HepG2 (cell line): ENCODE results near the gene HECTD1. TPM values are rescaled to one million over a fixed set of nuclear protein-coding genes. Genes with fewer than 3 reads are reported as not detected.

Experiments
- ARNT2 ChIP-seq: sonication (generic); formaldehyde crosslinking; IDR thresholded peaks from 2 replicates; pipeline ENCODE4 v1.8.0; 2022; ENCODE audit warnings: mild to moderate bottlenecking, low read depth, missing genetic modification reagents, moderate library complexity
- CBFB ChIP-seq: sonication (generic); formaldehyde crosslinking; IDR thresholded peaks from 2 replicates; pipeline ENCODE4 v1.4.0; 2020; ENCODE audit warnings: missing genetic modification reagents
- DMAP1 ChIP-seq: IDR thresholded peaks from 2 replicates; pipeline ENCODE4 v1.6.1; 2016
- ELF1 ChIP-seq: sonication (generic); formaldehyde crosslinking; IDR thresholded peaks from 2 replicates; pipeline ENCODE4 v1.4.0; 2020; ENCODE audit warnings: missing genetic modification reagents
- HNRNPH1 ChIP-seq: fragments of 200-400 bp; formaldehyde crosslinking; optimal IDR thresholded peaks from 2 replicates; pipeline ENCODE3; 2017; ENCODE audit warnings: mild to moderate bottlenecking, low read depth, low read length
- HOXA7 ChIP-seq: sonication (generic); formaldehyde crosslinking; IDR thresholded peaks from 2 replicates; pipeline ENCODE4 v1.8.1; 2022; ENCODE audit warnings: mild to moderate bottlenecking, missing genetic modification reagents, moderate library complexity
- JUND ChIP-seq: sonication (generic); formaldehyde crosslinking; IDR thresholded peaks from 2 replicates; pipeline ENCODE4 v1.8.0; 2022; ENCODE audit warnings: mild to moderate bottlenecking, missing genetic modification reagents
- KDM4B ChIP-seq: sonication (generic); formaldehyde crosslinking; IDR thresholded peaks from 2 replicates; pipeline ENCODE4 v1.4.0; 2020; ENCODE audit warnings: missing genetic modification reagents
- KDM5B ChIP-seq: sonication (generic); formaldehyde crosslinking; IDR thresholded peaks from 2 replicates; pipeline ENCODE4 v1.4.0; 2020; ENCODE audit warnings: missing genetic modification reagents, mild to moderate bottlenecking, borderline replicate concordance
- MBNL3 ChIP-seq: fragments of 250-450 bp; sonication (Bioruptor Pico); conservative IDR thresholded peaks from 2 replicates; pipeline ENCODE4 v1.8.0; 2022; ENCODE audit warnings: mild to moderate bottlenecking, inconsistent platforms
- MXI1 ChIP-seq: IDR thresholded peaks from 3 replicates; pipeline ENCODE4 v1.6.1; 2012; ENCODE audit warnings: low read depth, low read length, inconsistent platforms, borderline replicate concordance
- POLR2AphosphoS2 ChIP-seq: IDR thresholded peaks from 2 replicates; pipeline ENCODE4 v1.6.1; 2011; ENCODE audit warnings: low read depth, low read length, improper control_type of control experiment
- REXO4 ChIP-seq: sonication (generic); formaldehyde crosslinking; IDR thresholded peaks from 2 replicates; pipeline ENCODE4 v1.8.0; 2022; ENCODE audit warnings: missing genetic modification reagents, mild to moderate bottlenecking, borderline replicate concordance
- SUZ12 ChIP-seq: fragments of 150-350 bp; IDR thresholded peaks from 2 replicates; pipeline ENCODE4 v1.6.1; 2014; ENCODE audit warnings: low read depth, low read length
- WIZ ChIP-seq: sonication (generic); formaldehyde crosslinking; IDR thresholded peaks from 2 replicates; pipeline ENCODE4 v1.5.1; 2020; ENCODE audit warnings: mild to moderate bottlenecking, missing genetic modification reagents
- ZBTB21 ChIP-seq: sonication (generic); formaldehyde crosslinking; IDR thresholded peaks from 2 replicates; pipeline ENCODE4 v1.4.0; 2020; ENCODE audit warnings: missing genetic modification reagents
- ZBTB33 ChIP-seq: sonication (generic); formaldehyde crosslinking; IDR thresholded peaks from 2 replicates; pipeline ENCODE4 v1.4.0; 2020; ENCODE audit warnings: missing genetic modification reagents
- ZFX ChIP-seq: sonication (generic); formaldehyde crosslinking; IDR thresholded peaks from 2 replicates; pipeline ENCODE4 v1.4.0; 2020; ENCODE audit warnings: mild to moderate bottlenecking, low read depth, missing genetic modification reagents, moderate library complexity
- ZNF234 ChIP-seq: sonication (generic); formaldehyde crosslinking; conservative IDR thresholded peaks from 2 replicates; pipeline ENCODE4 v1.5.1; 2020; ENCODE audit warnings: mild to moderate bottlenecking, missing genetic modification reagents
- ZNF317 ChIP-seq: sonication (generic); formaldehyde crosslinking; IDR thresholded peaks from 2 replicates; pipeline ENCODE4 v1.5.0; 2020; ENCODE audit warnings: mild to moderate bottlenecking, missing genetic modification reagents
- polyA plus RNA-seq, 8 experiments: library from polyadenylated mRNA; depleted of rRNA in 3 of 8; stranded (reverse) in 7 of 8; unstranded in 1 of 8; fragments of >200 nt; fragmentation: Illumina TruSeq in 4 of 8; extraction: Trizol in 4 of 8; gene quantifications; 2 replicates each; pipeline versions ENCODE4 v1.2.1 to v1.2.3, GENCODE V29; 2011 to 2016; ENCODE audit warnings: low read depth in 4 of 8, missing spikeins in 1 of 8, mixed read lengths in 1 of 8; ENCODE audit not compliant: insufficient read depth in 1 of 8
- total RNA-seq, 5 experiments: library from RNA; depleted of rRNA; stranded (reverse); fragments of >200 nt; fragmentation: Illumina TruSeq; extraction: Trizol; gene quantifications; 2 replicates each; pipeline ENCODE4 v1.2.3, GENCODE V29; 2016; ENCODE audit warnings: low read depth in 1 of 5
- TF ChIP-seq, protein P1 (sequence below): sonication (generic); formaldehyde crosslinking; IDR thresholded peaks from 2 replicates; pipeline ENCODE4 v1.4.0; 2020; ENCODE audit warnings: mild to moderate bottlenecking, missing genetic modification reagents
- TF ChIP-seq, protein P2 (sequence below): sonication (generic); formaldehyde crosslinking; IDR thresholded peaks from 2 replicates; pipeline ENCODE4 v1.5.0; 2020; ENCODE audit warnings: mild to moderate bottlenecking, missing genetic modification reagents, borderline replicate concordance

HECTD1 gene
- total and polyA plus RNA-seq, 2 of the 13 experiments (the other 11 are each of a cell fraction or from before 2014, with no cell fraction given): 312 to 560 TPM

- TF ChIP-seq ZBTB33 (CRISPR knock-in tag) (no peak), REXO4 (no peak), ELF1 (CRISPR knock-in tag) (no peak), ZNF234 (CRISPR knock-in tag) (no peak), MXI1 (no peak), MBNL3 (CRISPR knock-in tag) (no peak), JUND (CRISPR knock-in tag) (no peak), SUZ12 (no peak), HOXA7 (CRISPR knock-in tag) (no peak), KDM4B (CRISPR knock-in tag) (no peak), CBFB (CRISPR knock-in tag) (no peak), ZFX (CRISPR knock-in tag) (no peak), WIZ (CRISPR knock-in tag) (no peak), ZBTB21 (no peak), KDM5B (CRISPR knock-in tag) (peak; percentile 48; the same call in 1 of the 2 replicates), ARNT2 (no peak), HNRNPH1 (no peak), ZNF317 (CRISPR knock-in tag) (0 out of 2 replicates have a peak, but pooled peaks have one; percentile 44), DMAP1 (CRISPR knock-in tag) (no peak), POLR2AphosphoS2 (no peak)
- TF ChIP-seq, protein P1, sequence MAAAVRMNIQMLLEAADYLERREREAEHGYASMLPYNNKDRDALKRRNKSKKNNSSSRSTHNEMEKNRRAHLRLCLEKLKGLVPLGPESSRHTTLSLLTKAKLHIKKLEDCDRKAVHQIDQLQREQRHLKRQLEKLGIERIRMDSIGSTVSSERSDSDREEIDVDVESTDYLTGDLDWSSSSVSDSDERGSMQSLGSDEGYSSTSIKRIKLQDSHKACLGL (CRISPR knock-in tag): no peak
- TF ChIP-seq, protein P2, sequence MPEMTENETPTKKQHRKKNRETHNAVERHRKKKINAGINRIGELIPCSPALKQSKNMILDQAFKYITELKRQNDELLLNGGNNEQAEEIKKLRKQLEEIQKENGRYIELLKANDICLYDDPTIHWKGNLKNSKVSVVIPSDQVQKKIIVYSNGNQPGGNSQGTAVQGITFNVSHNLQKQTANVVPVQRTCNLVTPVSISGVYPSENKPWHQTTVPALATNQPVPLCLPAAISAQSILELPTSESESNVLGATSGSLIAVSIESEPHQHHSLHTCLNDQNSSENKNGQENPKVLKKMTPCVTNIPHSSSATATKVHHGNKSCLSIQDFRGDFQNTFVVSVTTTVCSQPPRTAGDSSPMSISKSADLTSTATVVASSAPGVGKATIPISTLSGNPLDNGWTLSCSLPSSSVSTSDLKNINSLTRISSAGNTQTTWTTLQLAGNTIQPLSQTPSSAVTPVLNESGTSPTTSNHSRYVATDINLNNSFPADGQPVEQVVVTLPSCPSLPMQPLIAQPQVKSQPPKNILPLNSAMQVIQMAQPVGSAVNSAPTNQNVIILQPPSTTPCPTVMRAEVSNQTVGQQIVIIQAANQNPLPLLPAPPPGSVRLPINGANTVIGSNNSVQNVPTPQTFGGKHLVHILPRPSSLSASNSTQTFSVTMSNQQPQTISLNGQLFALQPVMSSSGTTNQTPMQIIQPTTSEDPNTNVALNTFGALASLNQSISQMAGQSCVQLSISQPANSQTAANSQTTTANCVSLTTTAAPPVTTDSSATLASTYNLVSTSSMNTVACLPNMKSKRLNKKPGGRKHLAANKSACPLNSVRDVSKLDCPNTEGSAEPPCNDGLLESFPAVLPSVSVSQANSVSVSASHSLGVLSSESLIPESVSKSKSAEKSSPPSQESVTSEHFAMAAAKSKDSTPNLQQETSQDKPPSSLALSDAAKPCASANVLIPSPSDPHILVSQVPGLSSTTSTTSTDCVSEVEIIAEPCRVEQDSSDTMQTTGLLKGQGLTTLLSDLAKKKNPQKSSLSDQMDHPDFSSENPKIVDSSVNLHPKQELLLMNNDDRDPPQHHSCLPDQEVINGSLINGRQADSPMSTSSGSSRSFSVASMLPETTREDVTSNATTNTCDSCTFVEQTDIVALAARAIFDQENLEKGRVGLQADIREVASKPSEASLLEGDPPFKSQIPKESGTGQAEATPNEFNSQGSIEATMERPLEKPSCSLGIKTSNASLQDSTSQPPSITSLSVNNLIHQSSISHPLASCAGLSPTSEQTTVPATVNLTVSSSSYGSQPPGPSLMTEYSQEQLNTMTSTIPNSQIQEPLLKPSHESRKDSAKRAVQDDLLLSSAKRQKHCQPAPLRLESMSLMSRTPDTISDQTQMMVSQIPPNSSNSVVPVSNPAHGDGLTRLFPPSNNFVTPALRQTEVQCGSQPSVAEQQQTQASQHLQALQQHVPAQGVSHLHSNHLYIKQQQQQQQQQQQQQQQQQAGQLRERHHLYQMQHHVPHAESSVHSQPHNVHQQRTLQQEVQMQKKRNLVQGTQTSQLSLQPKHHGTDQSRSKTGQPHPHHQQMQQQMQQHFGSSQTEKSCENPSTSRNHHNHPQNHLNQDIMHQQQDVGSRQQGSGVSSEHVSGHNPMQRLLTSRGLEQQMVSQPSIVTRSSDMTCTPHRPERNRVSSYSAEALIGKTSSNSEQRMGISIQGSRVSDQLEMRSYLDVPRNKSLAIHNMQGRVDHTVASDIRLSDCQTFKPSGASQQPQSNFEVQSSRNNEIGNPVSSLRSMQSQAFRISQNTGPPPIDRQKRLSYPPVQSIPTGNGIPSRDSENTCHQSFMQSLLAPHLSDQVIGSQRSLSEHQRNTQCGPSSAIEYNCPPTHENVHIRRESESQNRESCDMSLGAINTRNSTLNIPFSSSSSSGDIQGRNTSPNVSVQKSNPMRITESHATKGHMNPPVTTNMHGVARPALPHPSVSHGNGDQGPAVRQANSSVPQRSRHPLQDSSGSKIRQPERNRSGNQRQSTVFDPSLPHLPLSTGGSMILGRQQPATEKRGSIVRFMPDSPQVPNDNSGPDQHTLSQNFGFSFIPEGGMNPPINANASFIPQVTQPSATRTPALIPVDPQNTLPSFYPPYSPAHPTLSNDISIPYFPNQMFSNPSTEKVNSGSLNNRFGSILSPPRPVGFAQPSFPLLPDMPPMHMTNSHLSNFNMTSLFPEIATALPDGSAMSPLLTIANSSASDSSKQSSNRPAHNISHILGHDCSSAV (CRISPR knock-in tag): no peak
Measured at GRCh38 chr14:31122098-31122611, 85.4 kb downstream of the HECTD1 start (continued).
